Measurements from ENCODE around the gene BTF3. TPM values are rescaled to one million over a fixed set of nuclear protein-coding genes. Genes with fewer than 3 reads are reported as not detected.

The BTF3 gene
- total RNA-seq, 3 donors from 2014 or later = 460 to 520 (median 486) TPM

DNA sequence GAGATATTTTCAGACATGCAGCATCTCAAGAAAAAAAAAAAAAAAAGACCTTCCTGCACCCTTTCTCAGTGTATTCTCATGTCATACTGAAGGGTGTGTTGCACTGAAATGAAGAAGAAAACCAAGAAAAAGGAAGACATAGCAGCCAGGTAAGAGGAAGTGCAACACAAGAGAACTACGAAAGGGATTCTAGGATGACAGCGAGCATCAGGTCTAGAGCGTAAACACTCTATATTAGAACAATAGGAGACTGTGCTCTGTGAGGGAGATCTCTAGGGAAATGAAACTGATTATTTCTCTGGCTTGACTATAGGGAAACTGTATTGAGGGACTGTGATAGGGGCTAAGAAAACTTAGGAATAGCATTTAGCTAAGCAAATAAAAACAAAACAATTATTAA, 30.0 kb downstream of the BTF3 start:
- no peak overlapping the region for H3K4me3 ChIP-seq
- ATAC-seq (no peak), DNase-seq (no peak)
- no peak for TF ChIP-seq CTCF (IDR thresholded peaks at IDR 0.05)
- no peaks in the 10 kb centered on the region for H3K36me3 ChIP-seq (ENCODE audit: low read depth)
- no peaks in the 10 kb centered on the region for H3K9me3 ChIP-seq
- intact Hi-C loops (cut with DNase I, micrococcal nuclease) = no loop called here
- no peaks in the 10 kb centered on the region for H3K4me1 ChIP-seq (ENCODE audit: low read depth)

DNA sequence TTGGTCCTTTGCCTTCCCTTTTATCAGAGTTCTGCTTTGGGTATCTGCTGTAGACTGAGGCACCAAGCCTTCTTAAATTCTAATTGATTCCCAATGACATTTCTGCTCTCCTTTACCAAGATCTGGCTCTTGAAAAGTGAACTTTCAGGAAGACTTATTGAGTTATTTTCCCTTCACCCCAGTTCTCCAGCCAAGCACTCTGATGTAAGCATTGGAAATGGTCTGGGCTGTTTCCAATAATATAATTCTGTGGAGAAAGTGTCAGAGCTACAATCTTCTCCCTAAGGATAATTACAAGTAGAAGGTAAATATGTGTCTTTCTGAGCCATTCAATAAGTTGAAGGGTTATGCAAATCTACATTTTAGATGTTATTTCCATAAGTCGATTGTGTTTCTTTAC, 30.8 kb downstream of the BTF3 start:
- DNase-seq = no peak
- no peak for TF ChIP-seq CTCF (IDR thresholded peaks at IDR 0.05)
- Histone ChIP-seq H3K4me1 (ENCODE audit: low read depth) (no peaks in the 10 kb centered on the region), H3K9me3 (no peaks in the 10 kb centered on the region), H3K36me3 (ENCODE audit: low read depth) (no peaks in the 10 kb centered on the region), H3K4me3 (no peak overlapping the region)
- no peak for ATAC-seq
- intact Hi-C loops (cut with DNase I, micrococcal nuclease) = no loop called here

- no peak for ATAC-seq
- DNase-seq = no peak
- Histone ChIP-seq H3K4me1 (ENCODE audit: low read depth) (no peaks in the 10 kb centered on the region), H3K36me3 (ENCODE audit: low read depth) (no peaks in the 10 kb centered on the region), H3K9me3 (no peaks in the 10 kb centered on the region), H3K4me3 (no peak overlapping the region)
- intact Hi-C loops (cut with DNase I, micrococcal nuclease) = no loop called here
- no peak for TF ChIP-seq CTCF (IDR thresholded peaks at IDR 0.05)
Observed at GRCh38 chr5:73531356-73531755, 33.1 kb downstream of the BTF3 start.

DNA sequence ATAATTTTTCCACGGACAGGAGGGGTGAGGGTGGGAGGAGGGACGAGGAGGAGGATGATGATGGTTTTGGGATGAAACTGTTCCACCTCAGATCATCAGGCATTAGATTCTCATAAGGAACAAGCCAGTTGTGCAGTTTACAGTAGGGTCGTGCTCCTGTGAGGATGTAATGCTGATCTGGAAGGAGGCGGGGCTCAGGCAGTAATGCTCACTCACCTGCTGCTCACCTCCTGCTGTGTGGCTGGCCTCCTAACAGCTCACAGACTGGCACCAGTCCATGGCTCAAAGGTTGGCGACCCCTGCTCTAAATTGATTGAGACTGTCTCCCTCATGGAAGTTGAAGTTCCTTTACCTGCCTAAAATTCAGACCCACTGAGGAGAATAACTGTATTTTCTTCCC, 34.0 kb downstream of the BTF3 start:
- Histone ChIP-seq H3K36me3 (ENCODE audit: low read depth) (no peaks in the 10 kb centered on the region), H3K9me3 (no peaks in the 10 kb centered on the region), H3K4me1 (ENCODE audit: low read depth) (peaks cover 2% of the 10 kb centered on the region), H3K4me3 (no peak overlapping the region)
- TF ChIP-seq CTCF (IDR thresholded peaks at IDR 0.05) = no peak
- intact Hi-C loops (cut with DNase I, micrococcal nuclease) = no loop called here
- no peak for DNase-seq
- peak; percentile 43 for ATAC-seq

- Histone ChIP-seq H3K4me1 (ENCODE audit: low read depth) (peaks cover 2% of the 10 kb centered on the region), H3K36me3 (ENCODE audit: low read depth) (no peaks in the 10 kb centered on the region), H3K4me3 (no peak overlapping the region), H3K9me3 (no peaks in the 10 kb centered on the region)
- no peak for DNase-seq
- intact Hi-C loops (cut with DNase I, micrococcal nuclease) = no loop called here
- no peak for TF ChIP-seq CTCF (IDR thresholded peaks at IDR 0.05)
- no peak for ATAC-seq
Observed at GRCh38 chr5:73534011-73534644, 35.9 kb downstream of the BTF3 start.

- DNase-seq (no peak), ATAC-seq (no peak)
- no peaks in the 10 kb centered on the region for H3K9me3 ChIP-seq
- no peak for TF ChIP-seq CTCF (IDR thresholded peaks at IDR 0.05)
- intact Hi-C loops (cut with DNase I, micrococcal nuclease) = no loop called here
- peaks cover 2% of the 10 kb centered on the region for H3K4me1 ChIP-seq (ENCODE audit: low read depth)
- H3K4me3 ChIP-seq = no peak overlapping the region
- no peaks in the 10 kb centered on the region for H3K36me3 ChIP-seq (ENCODE audit: low read depth)
Observed at GRCh38 chr5:73534971-73535370, 36.7 kb downstream of the BTF3 start.
